Left renal pelvis (tissue), 4 donors: ENCODE data around the gene DNAH17. TPM values are rescaled to one million over a fixed set of nuclear protein-coding genes. Genes with fewer than 3 reads are reported as not detected.
A peak's percentile ranks its signal among the peaks of the same experiment; 100 is the strongest.

ENCODE experiments used
- DNase-seq, 4 donors: peaks; one replicate each; pipeline ENCODE4 v3.0.0-alpha.2; 2013; ENCODE audit warnings: low read depth in 4 of 4, low spot score in 3 of 4
- polyA plus RNA-seq, 4 donors: library from polyadenylated mRNA; unstranded; fragments of 120-200 nt; gene quantifications; one replicate each; pipeline ENCODE4 v1.2.1, GENCODE V29; 2013; ENCODE audit not compliant: insufficient read length in 4 of 4

The DNAH17 gene
- polyA plus RNA-seq, 4 donors, result 1.5 to 4.8 (median 2.2) TPM

DNA sequence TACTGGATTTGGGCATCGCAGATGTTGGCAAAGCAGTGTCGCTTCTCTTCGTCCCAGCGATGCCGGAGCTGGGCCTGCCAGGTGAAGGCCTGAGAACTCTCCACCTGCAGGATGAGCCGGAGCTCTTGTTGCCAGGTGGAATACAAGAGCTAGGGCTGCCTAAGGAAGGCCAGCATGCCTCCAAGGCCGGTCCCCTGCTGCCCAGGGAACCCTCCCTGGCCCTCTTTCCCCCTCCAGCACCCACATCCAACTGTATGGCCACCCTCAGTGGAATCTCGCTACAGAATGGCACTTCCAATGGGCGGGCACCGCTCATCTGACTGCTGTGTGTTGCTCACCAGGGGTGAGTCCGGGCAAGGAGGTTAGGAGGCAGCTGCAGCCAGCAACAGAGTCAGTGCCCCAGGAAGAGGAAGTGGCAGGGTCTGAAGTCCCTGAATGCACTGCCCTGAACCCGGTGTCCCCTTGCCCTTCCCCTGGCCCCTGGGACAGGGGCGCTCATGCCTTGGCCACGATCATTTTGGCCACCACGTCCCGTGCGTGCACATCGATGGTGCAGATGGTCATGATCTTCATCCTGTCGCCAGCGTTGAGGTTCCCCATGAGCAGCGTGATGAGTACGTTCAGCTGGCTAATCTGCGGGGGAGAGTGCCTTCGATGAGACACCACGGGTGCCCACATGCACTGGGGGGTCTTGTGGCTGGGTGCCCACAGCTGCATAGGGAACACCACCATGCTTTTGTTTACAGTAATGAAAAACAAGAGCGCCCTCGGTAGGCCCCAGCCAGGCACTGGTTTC lies 75.8 kb downstream of the DNAH17 start:
- no peak for DNase-seq

DNA sequence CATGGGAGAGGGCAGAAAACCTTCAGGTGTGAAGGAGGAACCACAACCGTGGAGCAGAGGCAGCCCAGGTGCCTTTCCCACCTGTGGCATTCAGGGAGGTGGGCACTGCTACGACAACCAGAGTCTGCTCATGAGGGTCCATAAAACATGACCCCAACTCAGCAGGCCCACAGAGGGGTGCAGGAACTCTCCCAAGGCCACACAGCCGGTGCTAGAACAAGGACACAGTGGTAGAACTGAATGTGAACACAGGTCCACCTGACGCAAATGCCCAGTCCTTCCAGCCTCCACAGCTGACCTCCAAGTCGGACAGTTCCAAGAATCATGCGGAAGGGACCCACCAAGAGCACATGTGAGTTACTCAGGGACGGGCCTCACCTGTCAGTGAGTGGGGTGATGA lies 76.4 kb downstream of the DNAH17 start:
- DNase-seq, result no peak

DNA sequence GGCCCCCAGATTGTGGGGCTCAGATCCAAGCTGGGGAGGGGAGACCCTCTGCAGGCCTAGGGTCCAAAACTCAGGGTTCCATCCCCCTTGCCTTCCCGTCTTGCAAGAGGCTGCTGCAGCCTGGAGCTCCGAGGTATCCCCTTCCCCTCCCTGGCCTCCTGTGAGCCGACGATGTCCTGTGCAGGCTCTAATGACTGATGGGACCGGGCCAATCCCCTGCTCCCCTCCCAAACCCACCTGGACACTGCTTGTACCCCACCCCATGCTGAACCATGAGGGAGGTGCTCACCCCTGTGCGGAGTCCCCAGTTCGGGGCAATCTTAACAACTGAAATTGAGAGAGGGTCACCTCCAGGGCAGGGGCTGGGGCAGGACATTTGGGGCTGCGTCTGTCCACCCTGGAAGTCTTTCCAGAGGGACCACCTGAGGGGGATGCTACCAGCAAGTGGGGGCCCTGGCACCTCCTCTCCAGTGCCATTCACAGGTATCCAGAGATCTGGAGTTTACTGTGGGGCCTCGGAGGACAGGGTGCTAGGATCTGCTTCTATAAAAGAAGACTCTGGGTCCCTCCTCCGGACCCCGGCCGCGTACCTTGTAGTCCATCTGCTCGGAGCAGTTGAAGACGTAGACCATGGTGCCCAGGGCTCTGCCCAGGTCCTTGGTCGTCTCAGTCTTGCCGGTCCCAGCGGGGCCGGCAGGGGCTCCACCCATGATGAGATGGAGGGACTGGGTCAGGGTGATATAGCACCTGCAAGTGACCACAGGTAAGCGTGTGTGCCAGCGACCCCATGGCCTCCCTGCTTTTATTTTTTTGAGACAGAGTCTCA lies 77.3 kb downstream of the DNAH17 start:
- no peak for DNase-seq

DNA sequence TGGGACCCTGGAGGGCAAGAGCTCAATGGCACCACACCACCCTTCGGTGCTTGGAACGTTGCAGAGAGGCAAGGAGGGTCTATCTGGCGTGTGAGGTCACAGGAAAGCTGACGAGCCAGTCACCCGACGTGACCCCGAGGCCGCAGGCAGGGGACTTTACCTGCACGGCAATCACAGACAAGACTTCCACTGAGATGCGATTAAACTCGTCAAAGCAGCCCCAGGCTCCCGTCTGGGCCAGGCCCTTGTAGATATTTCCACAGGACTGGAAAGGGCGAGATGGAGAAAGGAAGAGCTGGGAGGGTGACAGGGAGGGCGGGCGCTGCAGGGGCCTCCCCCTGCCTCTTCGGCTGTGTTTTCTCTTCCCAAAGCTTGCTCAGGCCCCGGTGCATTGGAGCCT lies 78.3 kb downstream of the DNAH17 start:
- DNase-seq, result no peak

DNA sequence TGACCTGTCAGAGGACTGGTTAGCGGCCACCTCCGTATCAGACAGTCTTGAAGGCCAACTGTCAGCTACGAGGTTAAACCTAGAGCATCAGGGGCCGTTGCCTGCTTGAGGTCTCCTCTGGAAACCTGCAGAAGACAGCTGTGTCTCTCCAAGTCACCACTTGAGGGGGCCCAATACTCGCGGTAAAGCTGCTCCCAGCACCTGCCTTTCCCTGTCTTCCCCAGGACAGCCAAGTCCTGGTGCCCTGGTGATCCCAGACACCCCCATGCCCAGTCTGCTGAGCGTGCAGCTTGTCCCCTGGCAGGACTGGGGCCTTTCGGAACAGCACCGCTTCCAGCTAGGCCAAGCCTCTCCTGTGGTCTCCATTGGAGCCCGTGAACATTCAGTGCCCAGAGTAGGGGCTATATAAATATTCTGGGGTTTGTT lies 80.1 kb downstream of the DNAH17 start:
- peak; percentile 34 to 51 (median 48) for DNase-seq

DNA sequence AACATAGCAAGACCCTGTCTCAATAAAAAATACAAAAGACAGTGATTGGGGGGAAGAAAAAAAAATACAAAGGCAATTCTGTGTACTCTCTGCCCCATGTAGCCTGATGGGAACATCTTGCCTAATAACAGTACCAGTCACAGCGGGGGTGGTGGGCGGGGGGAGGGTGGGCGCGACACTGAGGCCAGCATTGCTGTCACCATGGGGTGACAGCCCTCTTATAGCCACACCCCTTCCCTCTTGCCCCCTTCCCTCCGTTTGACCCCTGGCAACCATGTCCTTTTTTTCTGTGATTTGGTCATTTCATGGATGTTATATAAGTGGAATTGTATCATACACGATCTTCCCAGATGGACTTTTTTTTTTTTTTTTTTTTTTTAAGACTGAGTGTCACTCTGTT lies 80.9 kb downstream of the DNAH17 start:
- DNase-seq, result no peak

DNA sequence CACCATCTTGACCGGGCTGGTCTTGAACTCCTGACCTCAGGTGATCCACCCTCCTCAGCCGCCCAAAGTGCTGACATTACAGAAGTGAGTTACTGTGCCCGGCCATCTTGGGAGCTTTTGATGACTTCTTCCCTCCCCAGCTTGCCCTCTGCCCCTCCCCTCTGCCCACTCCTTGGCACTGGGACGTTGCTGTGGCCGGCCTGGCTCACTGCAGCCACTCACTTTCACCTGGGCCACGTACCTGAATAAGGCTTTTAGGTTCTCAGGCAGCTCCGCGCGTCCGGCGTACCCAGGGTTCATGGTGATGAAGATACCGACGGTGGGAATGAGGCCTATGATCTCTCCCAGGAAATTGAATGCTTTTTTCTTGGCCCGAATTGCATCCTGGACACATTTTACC lies 81.6 kb downstream of the DNAH17 start:
- no peak for DNase-seq

DNA sequence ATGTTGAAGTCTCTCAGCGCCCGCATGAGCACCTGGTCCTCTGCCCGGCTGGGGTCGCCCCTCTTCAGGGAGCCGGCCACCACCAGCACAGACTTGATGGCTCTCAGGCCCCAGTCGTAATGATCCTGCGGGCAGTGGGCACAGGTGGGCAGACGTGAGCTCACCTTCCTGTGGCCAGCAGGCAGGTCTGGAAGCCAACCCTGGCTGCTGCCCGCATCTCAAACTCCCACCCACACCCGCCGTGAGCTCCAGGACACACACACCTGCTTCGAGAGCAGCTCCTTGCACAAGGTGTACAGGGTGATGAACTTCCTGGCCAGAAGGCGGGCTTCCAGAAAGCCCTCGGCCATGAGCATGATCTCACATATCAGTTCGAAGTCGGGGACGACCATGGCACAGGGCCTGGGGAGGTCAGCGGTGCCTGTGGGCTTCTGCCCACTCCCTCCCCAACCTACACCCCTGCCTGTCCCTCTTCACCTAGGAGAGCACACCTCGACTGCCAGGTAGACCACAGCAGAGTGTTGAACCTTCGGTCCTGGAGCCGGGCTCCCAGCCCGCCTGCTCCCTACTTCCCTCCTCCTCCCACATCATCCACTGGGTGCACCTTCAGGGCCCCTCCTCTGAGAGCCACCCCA lies 82.4 kb downstream of the DNAH17 start:
- no peak for DNase-seq

DNA sequence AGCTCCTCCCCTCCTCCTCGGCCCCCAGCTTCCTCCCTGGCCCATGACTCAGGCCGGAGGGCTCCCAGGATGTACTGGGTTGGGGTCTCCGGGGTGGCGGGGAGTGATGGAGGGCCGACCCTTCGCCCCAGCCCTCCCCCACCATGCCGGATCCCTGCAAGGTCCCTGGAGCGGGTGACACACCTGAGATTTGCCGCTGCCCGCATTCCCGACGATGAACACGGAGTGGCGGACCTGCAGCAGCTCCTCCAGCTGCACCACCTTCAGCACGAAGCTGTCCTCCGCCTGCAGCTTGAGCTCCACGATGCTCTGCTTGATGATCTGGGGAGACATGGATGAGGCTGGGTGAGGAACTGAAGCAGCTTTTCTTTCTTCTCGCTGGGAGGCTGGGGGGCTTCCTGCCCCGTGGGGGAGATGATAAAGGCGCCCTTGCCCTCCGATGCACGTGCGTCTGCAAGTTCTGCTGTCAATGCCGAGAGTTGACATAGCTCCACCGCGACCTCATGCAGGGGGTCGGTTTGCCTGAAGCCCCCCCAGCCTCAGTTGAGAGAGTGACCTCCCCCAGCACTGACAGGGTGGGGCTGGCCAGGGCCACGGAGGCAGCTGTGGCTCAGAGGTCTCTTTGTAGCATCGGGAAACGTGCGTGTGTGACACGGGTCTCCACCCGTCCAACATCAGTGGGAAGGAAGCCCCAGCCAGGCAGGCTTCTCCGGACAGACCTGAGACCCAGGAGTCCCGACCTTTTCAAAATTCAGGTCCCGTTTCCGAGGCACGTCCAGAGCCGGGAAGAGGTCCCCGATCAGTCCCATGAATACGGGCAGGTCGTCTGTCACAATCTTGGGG lies 83.1 kb downstream of the DNAH17 start:
- DNase-seq, result no peak

DNA sequence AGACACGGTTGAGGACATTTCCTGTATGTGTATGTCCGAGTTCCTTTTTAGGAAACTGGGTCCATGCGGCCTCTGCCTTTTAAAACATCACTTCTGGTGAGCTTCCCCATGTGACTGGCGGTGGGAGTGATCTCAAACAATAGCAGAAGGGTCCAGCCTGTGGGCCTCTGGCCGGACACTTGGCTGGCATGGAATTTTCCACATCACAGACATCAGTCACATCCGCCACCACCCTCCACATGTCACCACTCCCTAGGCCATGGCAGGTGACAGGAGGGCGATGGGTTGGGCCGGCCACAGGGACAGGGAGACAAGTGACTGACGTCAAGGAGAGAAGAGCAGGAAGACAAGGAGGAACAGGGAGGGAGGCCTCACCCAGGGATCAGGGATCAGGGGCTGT lies 83.7 kb downstream of the DNAH17 start:
- DNase-seq, result no peak

DNA sequence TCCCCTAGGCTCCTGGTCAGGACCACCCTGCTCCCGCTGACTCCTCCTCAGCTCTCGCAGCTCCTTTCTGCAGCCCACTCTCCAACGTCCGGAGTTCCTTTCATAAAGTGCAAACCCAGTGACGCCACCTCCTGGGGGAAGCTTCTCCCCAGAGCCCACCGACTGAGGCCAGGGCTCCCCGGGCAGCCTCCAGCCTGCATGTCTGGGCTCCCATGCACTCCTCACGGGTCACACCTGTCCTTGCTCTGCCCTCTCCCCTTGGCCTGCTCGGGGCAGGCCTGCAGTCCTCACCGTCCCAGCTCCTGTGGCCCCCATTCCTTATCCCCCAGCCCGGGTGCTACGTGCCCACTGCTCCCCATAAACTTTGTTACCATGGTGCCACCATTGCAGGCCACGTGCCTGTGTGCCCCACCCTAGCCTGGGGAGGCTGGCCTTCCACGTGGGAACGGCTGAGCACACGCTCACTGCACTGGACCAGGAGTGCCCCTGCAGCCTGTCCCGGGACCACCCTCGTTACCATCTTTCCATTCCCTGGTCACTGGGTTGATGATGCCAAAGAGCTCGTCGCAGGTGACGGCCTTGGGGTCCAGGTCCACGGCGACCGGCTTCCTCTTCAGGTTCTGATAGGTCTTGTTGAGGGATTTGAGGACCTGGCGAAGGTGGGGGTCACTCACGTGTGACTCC lies 84.9 kb downstream of the DNAH17 start:
- no peak for DNase-seq

DNA sequence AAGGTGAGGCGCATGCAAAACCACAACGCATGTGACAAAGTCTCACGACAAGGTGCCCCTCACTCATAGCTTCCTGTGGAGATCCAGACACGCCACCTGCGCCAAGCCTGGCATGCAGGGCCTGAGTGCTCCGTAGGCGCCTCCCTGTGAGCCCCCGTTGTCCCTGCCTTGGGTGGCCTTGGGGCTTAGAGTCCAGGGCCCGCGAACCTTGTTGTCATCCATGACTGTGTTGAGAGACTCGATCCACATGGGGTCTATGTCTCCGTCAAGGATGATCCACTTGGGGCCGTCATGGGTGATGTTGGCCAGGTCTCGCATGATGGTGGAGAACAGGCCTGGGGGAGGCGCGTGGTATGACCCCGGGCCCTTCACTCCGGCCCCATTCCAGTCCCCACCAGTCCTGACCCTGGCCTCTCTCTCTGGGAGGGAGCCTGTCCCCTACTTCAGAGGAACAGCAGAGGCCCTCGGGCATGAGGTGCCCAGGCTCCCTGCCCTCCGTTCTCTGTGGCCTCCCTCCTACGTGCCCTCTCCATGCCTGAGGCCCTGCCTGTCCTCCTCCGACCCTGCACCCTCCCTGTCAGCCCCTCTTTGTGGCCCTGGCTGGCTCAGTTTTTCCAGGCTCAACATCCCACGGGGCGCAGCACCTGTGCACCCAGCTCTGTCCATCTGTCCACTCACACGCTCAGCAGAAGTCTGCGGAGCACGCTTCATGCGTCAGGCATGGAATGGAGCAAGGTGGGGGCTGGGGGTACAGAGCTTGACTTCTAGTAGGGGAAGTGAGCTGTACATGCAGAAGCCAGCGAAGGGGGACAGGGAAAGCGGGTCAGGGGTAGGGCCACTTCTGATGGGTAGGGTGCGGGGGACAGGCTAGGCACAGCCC lies 85.7 kb downstream of the DNAH17 start:
- no peak for DNase-seq

DNA sequence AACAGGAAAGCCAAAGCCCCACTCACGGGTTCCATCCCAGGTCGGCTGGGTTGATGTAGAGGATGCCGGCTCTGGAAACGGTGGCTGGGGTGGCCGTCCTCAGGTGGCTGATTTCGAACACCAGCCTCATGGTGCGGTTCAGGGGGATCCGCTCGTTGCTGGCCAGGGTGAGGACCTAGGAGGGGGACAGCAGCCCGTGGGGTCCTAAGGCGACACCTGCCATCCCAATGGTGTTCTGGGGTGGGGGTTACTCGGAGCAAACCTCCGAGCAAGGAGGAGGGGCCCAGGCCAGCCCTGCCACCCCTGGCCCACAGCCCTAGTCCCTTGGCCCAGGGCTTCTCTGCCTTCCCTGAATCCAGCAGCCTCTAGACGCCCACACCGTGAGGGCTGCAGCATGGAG lies 86.5 kb downstream of the DNAH17 start:
- DNase-seq, result no peak

DNA sequence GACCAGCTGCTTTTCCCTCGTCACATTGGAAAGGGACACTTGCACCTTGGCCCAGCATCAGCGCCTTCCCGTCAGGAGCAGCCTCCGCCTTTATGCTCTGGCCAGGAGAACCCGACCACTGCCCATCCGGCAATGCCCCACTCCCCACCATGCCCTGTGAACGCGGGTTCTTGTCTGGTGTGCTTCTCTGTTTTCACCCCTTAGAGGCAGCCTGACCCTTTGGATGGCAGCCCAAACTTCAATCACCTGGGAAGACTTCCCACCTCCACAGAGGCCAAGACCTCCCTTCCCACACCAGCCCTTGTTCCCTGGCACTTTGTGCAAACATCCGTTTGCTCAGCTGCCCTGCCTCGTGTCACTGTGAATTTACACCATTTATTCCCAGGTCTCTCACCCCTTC lies 87.0 kb downstream of the DNAH17 start:
- no peak for DNase-seq

DNA sequence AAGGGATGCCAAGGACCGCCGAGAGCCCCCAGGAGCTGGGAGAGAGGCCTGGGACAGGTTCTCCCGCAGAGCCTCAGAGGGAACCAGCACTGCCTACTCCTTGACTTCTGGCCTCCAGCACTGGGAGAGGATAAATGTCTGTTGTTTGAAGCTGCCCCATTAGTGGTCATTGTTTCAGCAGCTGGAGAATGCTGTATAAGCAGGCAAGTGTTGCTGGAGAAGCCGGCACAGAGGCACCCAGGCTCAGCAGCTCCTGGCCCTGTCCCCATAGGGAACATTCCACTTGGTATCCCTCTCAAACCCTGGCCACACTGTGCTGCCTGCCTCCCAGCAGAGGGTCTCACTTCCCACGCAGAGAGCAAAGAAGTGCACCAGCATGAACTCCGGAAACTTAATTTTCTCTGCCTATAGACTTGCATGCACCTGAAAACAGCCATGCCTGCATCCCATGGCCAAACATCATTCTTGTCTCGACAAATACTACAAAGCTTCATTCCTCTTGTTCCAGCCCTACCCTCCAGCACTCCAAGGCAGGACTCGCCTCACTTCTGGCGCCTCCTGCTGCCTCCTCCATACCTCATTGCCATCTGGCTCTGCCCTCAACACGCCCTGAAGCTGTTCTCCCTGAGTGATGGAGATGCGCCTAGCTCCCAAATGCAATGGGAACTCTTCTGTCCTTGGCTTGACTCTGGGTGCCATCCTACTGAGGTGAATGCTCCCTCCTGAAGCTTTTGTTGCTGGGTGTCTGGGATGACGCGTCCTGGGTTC lies 88.1 kb downstream of the DNAH17 start:
- no peak for DNase-seq

DNA sequence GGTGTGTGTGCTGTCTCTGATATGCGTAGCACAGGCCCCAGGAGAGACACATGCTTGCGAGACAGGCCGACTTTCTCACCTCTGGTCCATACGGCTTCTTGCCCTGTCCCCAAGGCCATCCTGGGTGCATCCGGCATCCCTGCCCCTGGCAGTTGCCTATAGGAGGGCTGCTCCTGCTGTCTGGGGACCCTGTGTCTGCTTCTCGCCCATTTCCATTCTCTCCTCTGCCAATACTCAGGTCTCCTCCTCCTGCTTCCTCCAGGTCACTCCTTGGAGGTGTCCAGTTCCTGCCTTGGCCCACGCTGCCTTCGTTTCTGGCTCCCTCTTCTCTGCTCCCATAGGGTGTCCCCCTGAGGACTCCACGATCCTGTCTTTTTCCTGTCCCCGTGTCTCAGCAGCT lies 89.0 kb downstream of the DNAH17 start:
- DNase-seq, result no peak

DNA sequence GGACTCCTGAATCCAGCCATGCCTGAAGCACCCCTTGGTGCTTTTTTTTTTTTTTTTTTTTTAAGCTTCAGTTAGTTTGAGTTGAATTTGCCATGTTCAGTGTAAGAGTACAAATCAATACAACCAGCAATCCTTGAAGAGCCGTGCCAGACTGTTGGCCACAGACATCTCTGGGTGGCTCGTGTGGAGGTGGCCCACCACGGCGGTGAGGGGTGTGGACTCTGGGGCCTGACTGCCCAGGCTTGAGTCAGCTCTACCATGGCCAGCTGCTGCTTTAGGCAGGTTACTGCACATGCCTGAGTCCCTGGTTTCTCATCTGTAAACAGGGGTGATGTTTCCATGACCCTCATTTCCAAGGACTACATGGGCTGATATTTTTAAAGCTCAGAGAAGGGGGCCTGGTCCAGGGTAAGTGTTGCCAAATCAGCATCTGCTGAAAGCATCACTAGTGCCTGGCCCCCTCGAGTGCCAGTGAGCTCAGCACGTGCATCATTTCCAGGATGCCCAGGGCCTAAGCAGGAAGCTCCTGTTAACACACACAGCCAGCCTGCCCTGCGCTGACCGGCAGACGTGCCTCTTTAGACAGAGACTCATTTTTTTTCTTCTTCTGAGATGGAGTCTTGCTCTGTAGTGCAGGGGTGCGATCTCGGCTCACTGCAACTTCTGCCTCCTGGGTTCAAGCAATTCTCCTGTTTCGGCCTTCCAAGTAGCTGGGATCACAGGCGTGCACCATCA lies 90.1 kb downstream of the DNAH17 start:
- DNase-seq, result no peak
